T47D (cell line): ENCODE results near the gene MAD1L1.

Experiments used
- DNase-seq, 2 experiments: peaks; one replicate each; pipeline versions ENCODE4 v3.0.0 to v3.0.0-alpha.2; 2011 to 2012; ENCODE audit warnings: low read depth in 1 of 2, low spot score in 1 of 2
- JUND ChIP-seq: IDR thresholded peaks from 2 replicates; pipeline ENCODE4 v1.6.1; 2012; ENCODE audit warnings: low read depth
- in situ Hi-C: cut with HindIII; loops from 2 replicates; pipeline ENCODE4 v1.10.0; 2016; ENCODE audit warnings: low sequenced_read_pairs, low pct_unique_long_range_greater_than_20kb

The MAD1L1 gene

DNA sequence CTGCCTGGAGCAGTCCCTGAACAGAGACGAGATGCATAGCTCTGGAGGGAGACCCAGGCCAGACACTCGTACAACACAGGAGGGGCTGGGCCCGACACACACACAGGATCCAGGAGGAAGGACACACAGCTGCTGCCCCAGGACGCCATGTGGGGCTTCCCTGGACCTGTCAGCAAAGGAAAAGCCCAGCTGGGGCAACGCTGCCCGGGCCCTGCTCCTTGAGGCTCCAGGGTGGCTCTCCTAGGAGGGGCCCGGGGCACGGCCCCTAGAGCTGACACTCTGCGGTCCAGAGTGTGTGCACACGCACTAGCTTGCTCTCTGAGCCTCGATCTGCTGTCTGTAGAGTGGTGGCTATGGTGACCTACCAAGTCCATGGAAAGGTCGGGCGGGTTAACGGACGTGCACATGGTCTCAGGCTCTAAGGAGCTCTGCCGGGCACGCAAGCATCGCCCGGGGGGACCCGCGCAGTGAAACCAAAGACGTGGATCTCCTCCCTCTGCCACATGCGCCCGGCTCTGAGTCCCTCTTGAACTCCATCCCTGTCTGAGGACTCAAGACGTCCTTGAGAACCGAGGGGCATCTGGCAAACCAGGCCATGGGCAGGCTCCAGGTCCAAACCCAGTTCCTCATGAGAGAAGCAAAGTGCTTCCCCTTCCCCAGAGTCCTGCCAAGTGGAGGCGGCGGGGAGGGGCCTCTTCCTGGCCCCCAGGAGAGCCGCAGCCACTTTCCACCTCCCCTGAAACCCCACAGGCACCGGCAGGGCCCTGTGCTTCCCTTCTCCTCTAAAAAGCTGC is 283.7 kb downstream of the MAD1L1 start:
- no peak for DNase-seq
- in situ Hi-C loops: no loop called here
- no peak for TF ChIP-seq JUND

GRCh38 chr7:1948301-1948796 is 284.4 kb downstream of the MAD1L1 start:
- no peak for TF ChIP-seq JUND
- DNase-seq: no peak
- in situ Hi-C loops: no loop called here

DNA sequence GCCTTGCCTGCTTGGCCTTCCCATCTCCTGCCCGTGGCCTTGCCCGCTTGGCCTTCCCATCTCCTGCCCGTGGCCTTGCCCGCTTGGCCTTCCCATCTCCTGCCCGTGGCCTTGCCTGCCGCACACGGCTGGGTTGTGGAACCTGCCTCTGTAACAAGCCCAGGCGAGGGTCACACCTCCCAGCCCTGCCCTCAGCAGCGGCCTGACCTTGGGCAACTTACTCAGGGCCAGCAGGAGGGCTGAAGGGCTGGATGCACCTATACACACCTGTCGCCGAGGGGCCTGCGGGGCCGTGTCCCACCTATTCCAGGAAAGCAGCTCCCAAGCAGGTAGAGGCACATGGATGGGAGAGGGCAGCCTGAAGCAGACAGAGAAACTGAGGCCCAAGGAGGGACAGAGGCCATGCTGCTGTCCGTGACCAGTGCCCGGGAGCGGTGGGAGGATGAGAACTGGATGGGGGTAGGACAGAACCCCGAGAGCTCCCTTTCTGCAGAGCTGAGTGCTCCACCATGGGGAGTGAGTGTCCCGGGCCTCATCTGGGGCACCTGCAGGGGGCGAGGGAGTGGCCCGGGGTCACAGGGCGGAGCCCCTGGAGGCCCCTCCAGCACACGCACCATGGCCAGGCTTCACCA is 285.0 kb downstream of the MAD1L1 start:
- in situ Hi-C loops: no loop called here
- no peak for DNase-seq
- no peak for TF ChIP-seq JUND

DNA sequence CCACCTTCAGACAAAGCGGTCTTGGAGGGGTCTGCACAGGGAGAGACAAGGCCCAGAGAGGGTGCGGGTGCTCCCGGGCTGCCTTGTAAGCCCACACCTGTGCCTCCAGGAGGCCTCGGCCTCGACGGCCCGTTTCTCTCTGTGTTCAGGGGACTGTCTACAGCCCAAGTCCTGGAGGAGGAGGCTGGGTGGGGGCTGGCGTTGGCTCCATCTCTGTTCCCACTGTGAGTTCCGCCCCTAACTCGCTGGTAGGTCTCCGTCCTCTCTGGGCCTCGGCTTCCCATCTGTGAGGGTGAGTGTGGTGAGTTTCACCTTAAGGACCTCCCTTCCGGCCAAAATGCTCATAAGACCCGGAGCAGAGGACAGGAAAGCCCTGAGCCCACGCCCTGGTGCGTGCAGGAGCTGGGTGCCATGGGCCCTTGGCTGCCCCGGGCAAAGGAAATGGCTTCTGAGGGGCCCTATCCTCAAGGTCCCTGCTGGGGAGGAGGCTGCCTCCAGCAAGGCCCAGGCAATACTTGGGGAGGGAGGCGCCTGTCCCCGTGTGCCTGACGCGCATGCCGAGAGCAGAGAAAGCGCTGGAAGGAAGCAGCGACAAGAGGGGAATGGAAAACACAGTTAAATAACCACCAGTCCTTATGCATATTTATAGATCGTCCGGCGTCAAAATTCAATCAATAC is 285.8 kb downstream of the MAD1L1 start:
- DNase-seq: no peak
- no peak for TF ChIP-seq JUND
- in situ Hi-C loops: no loop called here

- in situ Hi-C loops: no loop called here
- no peak for DNase-seq
- TF ChIP-seq JUND: no peak
These were observed 286.5 kb downstream of the MAD1L1 start for GRCh38 chr7:1946025-1946772.

- in situ Hi-C loops: no loop called here
- TF ChIP-seq JUND: no peak
- no peak for DNase-seq
These were observed 287.2 kb downstream of the MAD1L1 start for GRCh38 chr7:1945558-1945957.

- DNase-seq: no peak
- TF ChIP-seq JUND: no peak
- in situ Hi-C loops: no loop called here
These were observed 288.0 kb downstream of the MAD1L1 start for GRCh38 chr7:1944619-1945210.

DNA sequence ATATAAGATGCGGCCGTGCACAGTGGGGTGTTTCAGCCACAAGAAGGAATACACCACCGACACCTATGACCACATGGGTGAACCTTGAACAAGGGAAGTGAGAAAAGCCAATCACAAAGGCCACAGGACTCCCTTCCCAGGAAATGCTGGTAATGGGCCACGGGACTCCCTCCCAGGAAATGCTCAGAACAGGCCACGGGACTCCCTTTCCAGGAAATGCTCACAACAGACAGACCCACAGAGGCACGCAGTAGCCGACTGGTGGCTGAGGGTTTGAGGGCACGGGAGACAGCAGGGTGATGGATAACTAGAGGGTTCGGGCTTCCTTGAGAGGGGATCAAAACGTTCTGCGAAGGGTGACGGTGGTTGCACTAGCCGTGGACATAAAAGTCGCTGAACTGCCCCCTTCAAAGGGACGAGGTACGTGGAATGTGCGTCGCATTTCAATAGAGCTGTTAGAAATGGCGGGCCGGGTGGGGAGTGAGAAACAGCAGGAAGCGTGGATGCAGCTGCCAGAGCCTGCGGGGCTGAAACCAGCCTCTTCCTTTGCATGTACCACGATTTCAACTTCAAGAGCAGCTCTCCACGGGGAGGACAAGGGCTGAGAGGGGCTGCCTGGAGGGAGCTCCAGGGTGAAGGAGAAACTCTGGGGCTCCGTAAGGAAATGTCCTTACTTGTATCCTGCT is 288.7 kb downstream of the MAD1L1 start:
- DNase-seq: no peak
- in situ Hi-C loops: no loop called here
- no peak for TF ChIP-seq JUND

- DNase-seq: no peak
These were observed 289.4 kb downstream of the MAD1L1 start for GRCh38 chr7:1943326-1943725.

GRCh38 chr7:1942941-1943289 is 289.8 kb downstream of the MAD1L1 start:
- TF ChIP-seq JUND: no peak
- in situ Hi-C loops: no loop called here
- DNase-seq: no peak

More at GRCh38 chr7:1943326-1943725, 289.4 kb downstream of the MAD1L1 start:
- TF ChIP-seq JUND: no peak
- in situ Hi-C loops: no loop called here

DNA sequence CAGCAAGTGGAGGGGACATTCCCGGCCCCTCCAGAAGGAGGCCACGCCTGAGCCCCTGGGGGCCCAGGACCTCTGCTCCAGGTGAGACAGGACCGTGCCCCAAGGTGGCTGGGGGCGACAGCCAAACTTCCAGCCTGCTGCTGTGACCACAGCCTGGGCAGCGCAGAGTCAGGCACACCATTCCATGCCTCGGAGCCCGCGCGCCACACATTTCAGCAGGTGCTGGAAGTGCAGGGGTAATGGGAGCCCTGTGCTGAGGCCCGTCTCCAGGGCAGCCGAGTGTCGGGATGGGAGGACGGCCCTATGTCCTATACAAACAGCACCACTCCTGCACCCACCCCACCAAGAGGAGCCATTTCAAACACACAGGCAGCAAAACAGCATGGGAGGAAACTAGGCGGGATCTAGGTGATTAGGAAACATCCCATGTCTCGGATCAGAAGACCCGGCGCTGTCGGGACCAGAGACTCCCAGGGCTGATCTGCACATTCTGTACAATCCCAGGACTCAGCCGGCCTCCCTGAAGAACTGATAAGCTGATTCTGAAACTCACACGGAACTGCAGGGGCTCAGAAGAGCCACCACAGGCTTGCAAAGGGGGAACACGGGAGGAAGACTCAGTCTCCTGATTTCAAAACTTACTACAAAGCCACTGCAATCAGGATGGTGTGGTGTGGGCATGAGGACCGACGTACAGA is 290.4 kb downstream of the MAD1L1 start:
- in situ Hi-C loops: no loop called here
- DNase-seq: no peak
- no peak for TF ChIP-seq JUND
